ENCODE results near the gene CNP. TPM values are rescaled to one million over a fixed set of nuclear protein-coding genes. Genes with fewer than 3 reads are reported as not detected.

CNP gene
- total RNA-seq, 1 experiment from 2014 or later = 78.5 TPM

DNA sequence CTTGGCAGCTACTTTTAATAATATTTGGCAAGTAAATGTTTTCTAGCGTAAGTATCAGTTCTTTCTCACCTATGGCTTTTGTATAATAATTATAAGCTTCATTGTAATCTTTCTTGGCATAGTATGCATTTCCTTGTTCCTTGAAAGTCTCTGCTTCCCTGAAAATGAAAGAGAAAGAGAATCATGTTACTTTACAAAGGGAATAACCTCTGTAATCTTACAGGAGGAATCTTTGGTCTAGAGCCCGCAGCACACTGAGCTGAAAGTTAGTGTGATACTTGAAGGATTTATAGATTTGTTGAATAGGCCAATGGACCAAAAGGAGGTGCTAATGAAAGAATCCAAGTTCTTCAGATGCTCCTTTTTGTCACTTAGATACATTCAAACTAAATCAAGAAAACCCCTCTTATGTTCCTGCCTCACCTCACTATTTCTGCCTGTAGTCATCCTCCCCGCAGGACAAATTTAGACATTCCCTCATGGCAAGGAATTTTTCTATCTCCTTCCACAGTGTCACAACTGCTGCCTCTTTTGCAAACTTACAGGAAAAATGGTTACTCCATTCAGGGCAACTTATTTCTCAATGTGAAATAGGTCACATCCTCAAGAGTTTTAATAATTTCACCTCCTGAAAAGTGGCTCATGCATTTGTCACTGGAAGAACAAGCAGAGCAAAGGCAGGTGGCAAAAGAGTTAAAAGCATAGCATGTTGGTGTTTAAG lies 34.0 kb downstream of the CNP start:
- H2BK15ac ChIP-seq (ENCODE audit: low read depth, low read length) = no peak overlapping the region
- H3K23ac ChIP-seq (ENCODE audit: insufficient read length, low read depth, low read length) = no peak overlapping the region
- H4K91ac ChIP-seq (ENCODE audit: insufficient read length, low read depth, low read length) = no peak overlapping the region
- no peak overlapping the region for H2BK120ac ChIP-seq (ENCODE audit: low read depth, low read length, poor library complexity, severe bottlenecking)
- TF ChIP-seq, protein P1, sequence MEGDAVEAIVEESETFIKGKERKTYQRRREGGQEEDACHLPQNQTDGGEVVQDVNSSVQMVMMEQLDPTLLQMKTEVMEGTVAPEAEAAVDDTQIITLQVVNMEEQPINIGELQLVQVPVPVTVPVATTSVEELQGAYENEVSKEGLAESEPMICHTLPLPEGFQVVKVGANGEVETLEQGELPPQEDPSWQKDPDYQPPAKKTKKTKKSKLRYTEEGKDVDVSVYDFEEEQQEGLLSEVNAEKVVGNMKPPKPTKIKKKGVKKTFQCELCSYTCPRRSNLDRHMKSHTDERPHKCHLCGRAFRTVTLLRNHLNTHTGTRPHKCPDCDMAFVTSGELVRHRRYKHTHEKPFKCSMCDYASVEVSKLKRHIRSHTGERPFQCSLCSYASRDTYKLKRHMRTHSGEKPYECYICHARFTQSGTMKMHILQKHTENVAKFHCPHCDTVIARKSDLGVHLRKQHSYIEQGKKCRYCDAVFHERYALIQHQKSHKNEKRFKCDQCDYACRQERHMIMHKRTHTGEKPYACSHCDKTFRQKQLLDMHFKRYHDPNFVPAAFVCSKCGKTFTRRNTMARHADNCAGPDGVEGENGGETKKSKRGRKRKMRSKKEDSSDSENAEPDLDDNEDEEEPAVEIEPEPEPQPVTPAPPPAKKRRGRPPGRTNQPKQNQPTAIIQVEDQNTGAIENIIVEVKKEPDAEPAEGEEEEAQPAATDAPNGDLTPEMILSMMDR (conservative IDR thresholded peaks at IDR 0.05) = no peak
- H3K9ac ChIP-seq (ENCODE audit: extremely low read depth, insufficient read length, low read length) = no peak overlapping the region
- no peak overlapping the region for H3K27ac ChIP-seq (ENCODE audit: insufficient read length, low read depth, low read length)
- H3K23me2 ChIP-seq (ENCODE audit: insufficient read length, low read depth, low read length, poor library complexity, severe bottlenecking) = no peaks in the 10 kb centered on the region
- H3T11ph ChIP-seq (ENCODE audit: low read length) = no peak overlapping the region
- H4K20me1 ChIP-seq (ENCODE audit: control insufficient read depth, insufficient read depth, insufficient read length) = no peaks in the 10 kb centered on the region
- H3K79me2 ChIP-seq (ENCODE audit: insufficient read depth, low read length) = peaks cover 2% of the 10 kb centered on the region; the same call in 1 of the 2 replicates
- no peak overlapping the region for H3K4ac ChIP-seq (ENCODE audit: low read depth, low read length)
- no peak overlapping the region for H3K18ac ChIP-seq (ENCODE audit: insufficient read length, low read depth, low read length)
- H4K5ac ChIP-seq (ENCODE audit: insufficient read length, low read depth, low read length) = no peak overlapping the region
- H2AFZ ChIP-seq (ENCODE audit: low read length) = no peak overlapping the region
- Mint-ChIP-seq H3K27me3 (ENCODE audit: low read depth) (no peaks in the 10 kb centered on the region), H3K4me1 (0 out of 4 replicates have a peak, but pooled peaks cover 0 to 4% of the 10 kb centered on the region in 2 experiments), H3K36me3 (ENCODE audit: insufficient read depth in 1 of 3, low read depth in 3 of 3) (peaks cover 36 to 71% (median 65%) of the 10 kb centered on the region in 3 experiments), H3K27ac (no peak overlapping the region), H3K4me3 (no peak overlapping the region), H3K9me3 (no peaks in the 10 kb centered on the region)
- no peak overlapping the region for H2BK20ac ChIP-seq (ENCODE audit: low read depth, low read length, poor library complexity, severe bottlenecking)
- H3K4me1 ChIP-seq (ENCODE audit: insufficient read depth, low read length) = no peaks in the 10 kb centered on the region
- no peak overlapping the region for H2BK12ac ChIP-seq (ENCODE audit: insufficient read length, low read depth, low read length)
- no CpG with 5 or more reads among the region's 3 CpGs for WGBS (ENCODE audit: extremely low coverage, insufficient read length, low lambda C conversion rate)
- no peak overlapping the region for H4K8ac ChIP-seq (replicated peaks; ENCODE audit: insufficient read length, low read depth, low read length)
- H3K56ac ChIP-seq (ENCODE audit: insufficient read length, low read depth, low read length) = no peak overlapping the region
- DNase-seq = no peak
- H2AK5ac ChIP-seq (ENCODE audit: insufficient read length, low read length) = no peak overlapping the region
- H2BK5ac ChIP-seq (ENCODE audit: insufficient read length, low read length) = no peak overlapping the region
- H3K4me2 ChIP-seq (ENCODE audit: insufficient read depth, insufficient read length, low read length) = no peak overlapping the region
- H3K9me3 ChIP-seq (ENCODE audit: control insufficient read depth, low read depth, low read length) = no peaks in the 10 kb centered on the region
- no peak overlapping the region for H3K14ac ChIP-seq (ENCODE audit: insufficient read depth, low read length)
- no peaks in the 10 kb centered on the region for H3K79me1 ChIP-seq (ENCODE audit: insufficient read depth, low read depth, low read length, poor library complexity, severe bottlenecking)
- no peaks in the 10 kb centered on the region for H3K27me3 ChIP-seq (ENCODE audit: insufficient read depth, low read length)
